ENCODE results near the gene TRPT1. TPM values are rescaled to one million over a fixed set of nuclear protein-coding genes. Genes with fewer than 3 reads are reported as not detected.

The TRPT1 gene
- total and polyA plus RNA-seq, 9 of the 15 experiments (the other 6 are each of a cell fraction or from before 2014, with no cell fraction given), result 4.6 to 41.7 (median 23.1) TPM

DNA sequence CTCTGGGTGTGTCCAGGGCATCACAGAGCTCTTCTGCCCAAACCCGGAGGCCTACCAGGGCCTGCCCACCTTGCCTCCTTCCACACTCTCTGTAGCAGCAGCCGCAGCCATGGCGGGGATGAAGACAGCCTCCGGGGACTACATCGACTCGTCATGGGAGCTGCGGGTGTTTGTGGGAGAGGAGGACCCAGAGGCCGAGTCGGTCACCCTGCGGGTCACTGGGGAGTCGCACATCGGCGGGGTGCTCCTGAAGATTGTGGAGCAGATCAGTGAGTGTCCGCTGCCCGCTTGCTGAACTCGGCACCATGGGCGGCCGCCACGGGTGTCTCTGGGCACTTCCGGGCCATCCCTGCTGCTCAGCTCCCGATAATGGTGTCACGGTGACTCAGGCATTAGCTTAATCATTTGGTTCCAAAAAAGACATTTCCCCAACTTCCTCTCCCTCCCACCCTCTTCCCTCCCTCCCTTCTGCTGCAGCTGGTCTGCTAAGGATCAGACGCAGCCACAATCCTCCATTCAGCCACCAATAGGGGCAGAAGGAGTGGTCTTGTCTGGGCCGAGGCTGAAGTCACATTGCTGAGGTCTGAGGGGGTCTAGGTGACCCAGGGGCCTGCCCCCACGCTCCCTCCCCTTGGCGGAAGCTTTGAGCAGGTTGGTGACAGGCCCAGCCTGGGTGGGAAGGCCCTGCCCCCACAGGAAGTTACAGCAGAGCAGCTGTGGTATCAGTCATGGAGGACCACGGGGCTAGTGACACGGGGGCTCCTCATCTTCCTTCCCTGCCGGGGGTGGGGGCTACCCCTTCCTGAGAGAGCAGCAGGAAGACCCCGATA lies 18.5 kb downstream of the TRPT1 start (continued):
- TF ChIP-seq, protein P1, sequence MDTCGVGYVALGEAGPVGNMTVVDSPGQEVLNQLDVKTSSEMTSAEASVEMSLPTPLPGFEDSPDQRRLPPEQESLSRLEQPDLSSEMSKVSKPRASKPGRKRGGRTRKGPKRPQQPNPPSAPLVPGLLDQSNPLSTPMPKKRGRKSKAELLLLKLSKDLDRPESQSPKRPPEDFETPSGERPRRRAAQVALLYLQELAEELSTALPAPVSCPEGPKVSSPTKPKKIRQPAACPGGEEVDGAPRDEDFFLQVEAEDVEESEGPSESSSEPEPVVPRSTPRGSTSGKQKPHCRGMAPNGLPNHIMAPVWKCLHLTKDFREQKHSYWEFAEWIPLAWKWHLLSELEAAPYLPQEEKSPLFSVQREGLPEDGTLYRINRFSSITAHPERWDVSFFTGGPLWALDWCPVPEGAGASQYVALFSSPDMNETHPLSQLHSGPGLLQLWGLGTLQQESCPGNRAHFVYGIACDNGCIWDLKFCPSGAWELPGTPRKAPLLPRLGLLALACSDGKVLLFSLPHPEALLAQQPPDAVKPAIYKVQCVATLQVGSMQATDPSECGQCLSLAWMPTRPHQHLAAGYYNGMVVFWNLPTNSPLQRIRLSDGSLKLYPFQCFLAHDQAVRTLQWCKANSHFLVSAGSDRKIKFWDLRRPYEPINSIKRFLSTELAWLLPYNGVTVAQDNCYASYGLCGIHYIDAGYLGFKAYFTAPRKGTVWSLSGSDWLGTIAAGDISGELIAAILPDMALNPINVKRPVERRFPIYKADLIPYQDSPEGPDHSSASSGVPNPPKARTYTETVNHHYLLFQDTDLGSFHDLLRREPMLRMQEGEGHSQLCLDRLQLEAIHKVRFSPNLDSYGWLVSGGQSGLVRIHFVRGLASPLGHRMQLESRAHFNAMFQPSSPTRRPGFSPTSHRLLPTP (IDR thresholded peaks at IDR 0.05; ENCODE audit: borderline replicate concordance, extremely low read depth, insufficient read length), result no peak
- TF ChIP-seq ZNF384 (IDR thresholded peaks at IDR 0.05; ENCODE audit: low read depth, low read length) (no peak), MYNN (IDR thresholded peaks at IDR 0.05) (peak; percentile 62; the same call in 1 of the 2 replicates), MYNN (CRISPR knock-in tag; IDR thresholded peaks at IDR 0.05) (no peak), NFXL1 (CRISPR knock-in tag; IDR thresholded peaks at IDR 0.05) (no peak), TAF15 (IDR thresholded peaks at IDR 0.05; ENCODE audit: low read depth, low read length) (no peak), PYGO2 (tag; IDR thresholded peaks at IDR 0.05) (0 out of 2 replicates have a peak, but pooled peaks have one; percentile 47), NCOA4 (IDR thresholded peaks at IDR 0.05; ENCODE audit: partially characterized antibody) (no peak), RAD51 (IDR thresholded peaks at IDR 0.05; ENCODE audit: borderline replicate concordance, low read depth) (peak; percentile 27; the same call in 1 of the 2 replicates), NR2C2 (CRISPR knock-in tag; IDR thresholded peaks at IDR 0.05) (no peak; the same call in 1 of the 2 replicates), NR2C2 (tag; IDR thresholded peaks at IDR 0.05) (peak; percentile 77), SUPT5H (IDR thresholded peaks at IDR 0.05) (peak; percentile 78), ZNF165 (CRISPR knock-in tag; IDR thresholded peaks at IDR 0.05; ENCODE audit: borderline replicate concordance) (no peak), MYC (IDR thresholded peaks at IDR 0.05; ENCODE audit: low read depth, low read length) (peak; percentile 60), MYC (CRISPR knock-in tag; IDR thresholded peaks at IDR 0.05; ENCODE audit: borderline replicate concordance, low read depth) (no peak), CHD2 (IDR thresholded peaks at IDR 0.05; ENCODE audit: low read depth, low read length) (no peak), STAG1 (CRISPR knock-in tag; IDR thresholded peaks at IDR 0.05; ENCODE audit: borderline replicate concordance) (no peak)
- TF ChIP-seq, protein P2, sequence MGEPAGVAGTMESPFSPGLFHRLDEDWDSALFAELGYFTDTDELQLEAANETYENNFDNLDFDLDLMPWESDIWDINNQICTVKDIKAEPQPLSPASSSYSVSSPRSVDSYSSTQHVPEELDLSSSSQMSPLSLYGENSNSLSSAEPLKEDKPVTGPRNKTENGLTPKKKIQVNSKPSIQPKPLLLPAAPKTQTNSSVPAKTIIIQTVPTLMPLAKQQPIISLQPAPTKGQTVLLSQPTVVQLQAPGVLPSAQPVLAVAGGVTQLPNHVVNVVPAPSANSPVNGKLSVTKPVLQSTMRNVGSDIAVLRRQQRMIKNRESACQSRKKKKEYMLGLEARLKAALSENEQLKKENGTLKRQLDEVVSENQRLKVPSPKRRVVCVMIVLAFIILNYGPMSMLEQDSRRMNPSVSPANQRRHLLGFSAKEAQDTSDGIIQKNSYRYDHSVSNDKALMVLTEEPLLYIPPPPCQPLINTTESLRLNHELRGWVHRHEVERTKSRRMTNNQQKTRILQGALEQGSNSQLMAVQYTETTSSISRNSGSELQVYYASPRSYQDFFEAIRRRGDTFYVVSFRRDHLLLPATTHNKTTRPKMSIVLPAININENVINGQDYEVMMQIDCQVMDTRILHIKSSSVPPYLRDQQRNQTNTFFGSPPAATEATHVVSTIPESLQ (CRISPR knock-in tag; IDR thresholded peaks at IDR 0.05), result no peak; the same call in 1 of the 2 replicates
- TF ChIP-seq, protein P3, sequence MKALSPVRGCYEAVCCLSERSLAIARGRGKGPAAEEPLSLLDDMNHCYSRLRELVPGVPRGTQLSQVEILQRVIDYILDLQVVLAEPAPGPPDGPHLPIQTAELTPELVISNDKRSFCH (CRISPR knock-in tag; IDR thresholded peaks at IDR 0.05), result no peak
- TF ChIP-seq, protein P3 (tag; IDR thresholded peaks at IDR 0.05), result 0 out of 2 replicates have a peak, but pooled peaks have one; percentile 14
- TF ChIP-seq, protein P4, sequence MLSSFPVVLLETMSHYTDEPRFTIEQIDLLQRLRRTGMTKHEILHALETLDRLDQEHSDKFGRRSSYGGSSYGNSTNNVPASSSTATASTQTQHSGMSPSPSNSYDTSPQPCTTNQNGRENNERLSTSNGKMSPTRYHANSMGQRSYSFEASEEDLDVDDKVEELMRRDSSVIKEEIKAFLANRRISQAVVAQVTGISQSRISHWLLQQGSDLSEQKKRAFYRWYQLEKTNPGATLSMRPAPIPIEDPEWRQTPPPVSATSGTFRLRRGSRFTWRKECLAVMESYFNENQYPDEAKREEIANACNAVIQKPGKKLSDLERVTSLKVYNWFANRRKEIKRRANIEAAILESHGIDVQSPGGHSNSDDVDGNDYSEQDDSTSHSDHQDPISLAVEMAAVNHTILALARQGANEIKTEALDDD (IDR thresholded peaks at IDR 0.05), result no peak
